Breast epithelium (tissue), 3 donors: ENCODE measurements around the gene ZFP36L1.

Experiments used
- CTCF ChIP-seq, 3 donors: fragments of 450-650 bp; IDR thresholded peaks; one replicate each; pipeline ENCODE4 v1.5.1; 2016 to 2017; ENCODE audit warnings: antibody characterized with exemption in 3 of 3, mild to moderate bottlenecking in 3 of 3, moderate library complexity in 3 of 3
- POLR2A ChIP-seq: fragments of 450-650 bp; IDR thresholded peaks from one replicate; pipeline ENCODE4 v1.6.1; 2016; ENCODE audit warnings: antibody characterized with exemption, mild to moderate bottlenecking, moderate library complexity

- no peak for TF ChIP-seq CTCF (IDR thresholded peaks at IDR 0.05)
- no peak for TF ChIP-seq POLR2A
Measured at GRCh38 chr14:68761391-68761790, 31.5 kb downstream of the ZFP36L1 start.
